Neuron (in vitro differentiated cells): ENCODE results near the gene ABHD5.

Experiments
- H2AFZ ChIP-seq: one replicate; pipeline ENCODE4 v1.6.1; 2013; ENCODE audit warnings: low read depth, mild to moderate bottlenecking, inconsistent platforms, low read length, moderate library complexity
- H3K27me3 ChIP-seq: one replicate; pipeline ENCODE4 v1.6.1; 2013; ENCODE audit warnings: low read length; ENCODE audit not compliant: insufficient read depth
- H3K36me3 ChIP-seq: one replicate; pipeline ENCODE4 v1.6.1; 2013; ENCODE audit warnings: low read length; ENCODE audit not compliant: insufficient read depth
- H3K4me1 ChIP-seq: one replicate; pipeline ENCODE4 v1.6.1; 2013; ENCODE audit warnings: low read length; ENCODE audit not compliant: insufficient read depth
- H3K4me3 ChIP-seq: 2 replicates; pipeline ENCODE4 v1.5.1; 2013; ENCODE audit warnings: mild to moderate bottlenecking, low read length, moderate library complexity
- H3K9me3 ChIP-seq: one replicate; pipeline ENCODE4 v1.6.1; 2013; ENCODE audit warnings: low read length

Gene ABHD5

DNA sequence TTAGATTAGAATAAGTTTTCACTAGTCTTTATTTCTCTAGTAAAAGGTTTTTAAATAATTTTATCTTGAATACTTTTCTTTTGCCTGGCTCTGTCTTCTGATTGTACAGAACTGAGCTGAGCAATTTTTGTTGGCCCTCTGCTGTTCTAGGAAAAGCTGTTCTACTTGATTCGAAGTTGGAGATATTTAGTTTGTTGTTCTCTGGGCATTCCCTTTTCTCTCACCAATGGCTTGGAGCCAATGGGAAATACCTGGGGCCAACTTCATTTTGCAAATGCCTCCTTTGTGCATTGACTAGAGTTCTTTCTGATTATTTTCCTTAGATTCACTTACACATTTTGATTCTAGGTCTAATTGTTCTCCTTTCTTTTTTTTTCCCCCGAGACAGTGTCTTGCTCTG is 16.5 kb downstream of the ABHD5 start:
- no peaks in the 10 kb centered on the region for H3K27me3 ChIP-seq
- peaks cover 2% of the 10 kb centered on the region for H3K9me3 ChIP-seq

DNA sequence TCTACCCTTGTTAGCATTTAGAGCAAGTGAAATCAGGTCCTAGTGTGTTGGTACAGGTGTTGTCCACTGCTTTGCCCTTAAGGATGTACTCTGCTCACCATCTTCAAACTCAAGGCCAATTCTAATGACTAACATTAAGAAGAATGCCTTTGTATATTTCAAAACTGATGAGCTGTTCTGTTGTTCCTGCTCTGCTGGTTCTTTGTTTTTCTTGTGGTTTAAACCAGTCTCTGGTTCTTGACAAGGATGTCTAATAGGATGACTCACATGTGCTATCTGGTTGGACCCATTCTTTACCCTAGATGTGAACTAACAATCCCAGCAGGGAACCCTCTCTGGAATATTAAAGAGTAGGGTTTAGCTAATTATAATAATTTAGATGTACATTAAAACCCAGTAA is 17.3 kb downstream of the ABHD5 start:
- H2AFZ ChIP-seq: no peak overlapping the region
- H3K4me3 ChIP-seq: no peak overlapping the region
- no peaks in the 10 kb centered on the region for H3K9me3 ChIP-seq
- H3K36me3 ChIP-seq: peaks cover 19% of the 10 kb centered on the region
- no peaks in the 10 kb centered on the region for H3K27me3 ChIP-seq
- H3K4me1 ChIP-seq: no peaks in the 10 kb centered on the region

More for the DNA sequence above, 16.5 kb downstream of the ABHD5 start:
- Histone ChIP-seq H3K4me1 (no peaks in the 10 kb centered on the region), H3K4me3 (no peak overlapping the region), H2AFZ (no peak overlapping the region), H3K36me3 (peaks cover 15% of the 10 kb centered on the region)

DNA sequence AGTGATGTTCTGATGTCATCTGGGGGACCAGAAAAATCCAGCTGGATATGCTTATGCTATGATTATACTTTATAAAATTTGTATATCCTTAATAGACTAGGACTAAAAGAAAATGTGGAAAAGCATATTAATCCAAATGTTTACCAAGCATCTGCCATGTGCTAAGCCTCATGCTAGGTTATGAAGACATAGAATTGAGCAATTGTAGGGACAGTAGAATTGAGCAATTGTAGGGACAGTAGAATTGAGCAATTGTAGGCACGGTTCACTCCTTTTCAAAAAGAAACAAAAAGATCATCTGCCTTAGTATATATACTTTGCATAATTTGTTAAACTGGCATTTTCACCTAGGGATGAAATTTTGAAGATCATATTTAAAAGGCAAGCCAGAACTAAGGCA is 18.3 kb downstream of the ABHD5 start:
- no peak overlapping the region for H2AFZ ChIP-seq
- peaks cover 17% of the 10 kb centered on the region for H3K36me3 ChIP-seq
- H3K4me1 ChIP-seq: no peaks in the 10 kb centered on the region
- no peaks in the 10 kb centered on the region for H3K27me3 ChIP-seq
- no peaks in the 10 kb centered on the region for H3K9me3 ChIP-seq
- no peak overlapping the region for H3K4me3 ChIP-seq

DNA sequence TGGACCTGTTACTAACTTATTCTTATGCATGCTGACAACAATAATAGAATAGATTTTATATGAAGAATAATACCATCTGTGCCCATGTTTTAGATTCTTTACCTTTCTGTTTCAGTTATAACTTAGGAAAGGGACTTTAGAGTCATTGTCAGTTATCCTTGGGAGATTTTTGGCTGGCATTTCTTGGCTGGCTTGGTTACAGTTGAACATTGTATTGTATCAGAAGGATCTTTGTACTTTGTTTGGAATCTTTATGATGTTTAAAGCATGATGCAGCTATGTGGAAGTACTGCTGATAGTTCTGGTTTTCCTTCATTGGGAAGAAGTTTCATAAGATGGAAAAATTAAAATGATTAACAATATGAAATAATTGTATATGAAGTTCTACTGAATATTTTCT is 19.9 kb downstream of the ABHD5 start:
- H2AFZ ChIP-seq: no peak overlapping the region
- H3K4me3 ChIP-seq: no peak overlapping the region
- H3K4me1 ChIP-seq: no peaks in the 10 kb centered on the region
- H3K27me3 ChIP-seq: no peaks in the 10 kb centered on the region
- H3K36me3 ChIP-seq: peaks cover 21% of the 10 kb centered on the region
- H3K9me3 ChIP-seq: no peaks in the 10 kb centered on the region

DNA sequence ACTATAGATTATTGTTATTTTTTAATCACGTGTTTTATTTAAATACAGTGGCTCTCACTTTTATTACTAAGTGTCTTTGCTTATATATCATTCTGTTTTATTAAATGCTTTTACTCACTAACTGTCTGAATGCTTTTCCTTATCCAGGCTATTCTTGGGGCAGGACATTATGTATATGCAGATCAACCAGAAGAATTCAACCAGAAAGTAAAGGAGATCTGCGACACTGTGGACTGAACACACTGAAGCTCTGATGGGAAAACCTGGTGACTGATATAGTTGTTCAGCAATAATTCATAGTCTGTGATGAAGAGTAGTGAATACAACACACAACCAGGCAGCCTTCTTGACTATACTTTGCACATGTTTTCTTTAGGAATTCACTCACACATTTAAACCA is 27.6 kb downstream of the ABHD5 start:
- H3K36me3 ChIP-seq: peaks cover 26% of the 10 kb centered on the region

DNA sequence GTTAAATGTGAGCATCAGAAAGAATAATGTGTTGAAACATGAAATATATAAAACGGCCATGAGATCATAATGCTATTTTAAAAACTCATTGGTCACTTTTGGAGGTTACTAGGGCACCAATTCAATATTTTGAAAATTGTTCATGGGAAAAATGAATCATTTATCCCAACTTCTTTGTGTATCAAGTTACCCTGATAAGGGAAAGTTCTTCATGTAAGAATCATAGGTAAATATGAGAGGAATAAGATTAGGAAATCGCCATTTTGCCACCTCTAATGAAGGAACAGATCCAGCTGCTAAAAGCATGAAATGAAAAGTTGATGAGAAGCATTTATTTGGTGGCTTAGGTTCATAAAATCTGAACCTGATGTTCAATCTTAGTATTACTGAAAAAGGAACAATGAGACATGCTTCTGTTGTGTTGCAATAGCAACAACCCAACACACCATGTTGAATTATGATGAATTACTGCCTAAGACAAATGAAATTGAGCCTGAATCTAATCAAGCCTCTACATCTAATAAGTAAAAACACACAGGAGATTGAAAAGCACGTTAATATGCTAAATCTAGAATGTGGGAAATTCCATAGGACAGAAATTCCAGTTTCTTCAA is 32.5 kb downstream of the ABHD5 start:
- Histone ChIP-seq H3K4me3 (no peak overlapping the region), H3K9me3 (no peaks in the 10 kb centered on the region), H3K4me1 (peaks cover 5% of the 10 kb centered on the region), H3K36me3 (peaks cover 10% of the 10 kb centered on the region), H3K27me3 (no peaks in the 10 kb centered on the region), H2AFZ (no peak overlapping the region)

More for the DNA sequence above, 27.6 kb downstream of the ABHD5 start:
- H2AFZ ChIP-seq: no peak overlapping the region
- H3K4me1 ChIP-seq: no peaks in the 10 kb centered on the region
- no peak overlapping the region for H3K4me3 ChIP-seq
- no peaks in the 10 kb centered on the region for H3K27me3 ChIP-seq
- no peaks in the 10 kb centered on the region for H3K9me3 ChIP-seq

DNA sequence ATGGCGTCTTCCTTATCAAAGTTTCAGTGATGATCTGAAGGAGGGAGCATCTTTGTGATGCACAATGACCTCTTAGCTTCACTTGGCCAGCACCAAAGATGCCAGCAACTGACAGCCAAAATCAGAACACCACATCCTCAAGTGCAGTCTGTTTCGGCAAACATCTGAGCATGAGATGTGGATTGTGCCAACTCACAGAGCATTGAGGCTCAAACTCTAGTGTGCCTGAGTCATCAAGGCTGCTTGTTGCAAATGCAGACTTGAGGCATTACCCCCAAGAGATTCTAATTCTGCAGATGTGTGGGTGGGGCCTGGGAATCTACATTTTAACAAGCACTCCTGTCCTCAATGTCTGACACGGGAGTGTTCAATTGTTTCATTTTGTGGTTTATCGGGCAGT is 35.8 kb downstream of the ABHD5 start:
- H3K27me3 ChIP-seq: no peaks in the 10 kb centered on the region
- H3K4me1 ChIP-seq: peaks cover 5% of the 10 kb centered on the region
- no peak overlapping the region for H2AFZ ChIP-seq
- H3K36me3 ChIP-seq: peaks cover 3% of the 10 kb centered on the region
- H3K4me3 ChIP-seq: no peak overlapping the region
- H3K9me3 ChIP-seq: no peaks in the 10 kb centered on the region

DNA sequence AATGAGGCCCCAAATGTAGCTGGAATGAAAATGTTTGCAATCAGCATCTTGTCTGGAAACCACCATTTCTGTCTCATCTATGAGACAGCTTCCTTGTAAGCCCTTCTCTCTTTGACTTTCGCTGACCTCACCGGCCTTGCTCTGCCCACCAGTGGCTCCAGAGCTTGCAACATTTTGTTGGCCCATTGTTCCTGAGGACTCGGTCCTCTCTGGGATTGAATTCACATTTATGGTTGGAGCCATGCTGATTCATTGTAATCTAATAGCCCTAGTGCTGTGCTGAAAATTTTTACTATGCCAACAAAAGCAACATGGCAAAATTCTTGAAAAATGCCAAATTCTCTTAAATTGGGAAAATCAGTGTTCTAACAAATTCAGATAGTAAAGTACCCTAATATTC is 37.2 kb downstream of the ABHD5 start:
- Histone ChIP-seq H2AFZ (no peak overlapping the region), H3K36me3 (peaks cover 3% of the 10 kb centered on the region), H3K4me1 (peaks cover 5% of the 10 kb centered on the region), H3K9me3 (no peaks in the 10 kb centered on the region), H3K27me3 (no peaks in the 10 kb centered on the region), H3K4me3 (no peak overlapping the region)

DNA sequence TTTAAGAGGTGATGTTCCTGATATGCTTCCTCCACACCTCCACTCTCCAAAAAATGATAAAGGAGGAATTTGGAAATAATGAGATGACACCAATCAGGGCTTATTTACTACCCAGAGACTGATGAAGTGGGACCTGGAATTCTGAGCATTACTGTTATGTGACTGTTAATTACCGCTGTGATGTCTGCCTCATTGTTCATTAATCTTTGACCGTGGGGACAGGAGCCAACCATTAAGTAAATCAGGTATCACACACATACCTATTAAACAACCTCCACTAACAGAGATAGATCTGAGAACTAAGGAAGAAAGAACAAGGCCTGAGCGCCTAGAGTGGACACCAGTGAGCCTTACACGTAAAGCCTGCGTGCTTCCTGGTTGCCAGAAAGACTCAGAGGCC is 37.7 kb downstream of the ABHD5 start:
- Histone ChIP-seq H3K36me3 (peaks cover 3% of the 10 kb centered on the region), H2AFZ (no peak overlapping the region), H3K9me3 (no peaks in the 10 kb centered on the region)

DNA sequence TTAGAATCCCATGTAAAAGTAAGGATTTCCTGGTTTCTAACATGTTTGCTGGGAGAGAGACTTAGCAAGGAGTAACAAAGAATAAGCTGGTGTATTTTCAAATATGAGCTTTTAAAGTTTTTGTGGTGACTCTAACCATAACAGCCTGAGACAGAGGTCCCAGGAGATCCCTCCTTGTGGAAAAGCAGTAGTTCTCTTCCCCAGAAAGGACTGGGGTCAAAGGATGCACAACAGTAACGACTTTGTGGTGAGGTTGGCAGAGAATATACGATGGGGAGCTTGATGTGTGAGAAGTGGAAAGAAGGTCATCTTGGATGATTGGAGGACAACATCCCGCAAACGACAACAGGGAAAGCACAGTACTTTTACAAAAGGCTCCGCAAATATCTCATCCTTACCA is 38.2 kb downstream of the ABHD5 start:
- Histone ChIP-seq H3K27me3 (no peaks in the 10 kb centered on the region), H3K4me1 (peaks cover 5% of the 10 kb centered on the region), H3K9me3 (no peaks in the 10 kb centered on the region), H2AFZ (no peak overlapping the region), H3K36me3 (peaks cover 3% of the 10 kb centered on the region), H3K4me3 (no peak overlapping the region)

More for the DNA sequence above, 37.7 kb downstream of the ABHD5 start:
- peaks cover 5% of the 10 kb centered on the region for H3K4me1 ChIP-seq
- H3K4me3 ChIP-seq: no peak overlapping the region
- H3K27me3 ChIP-seq: no peaks in the 10 kb centered on the region

DNA sequence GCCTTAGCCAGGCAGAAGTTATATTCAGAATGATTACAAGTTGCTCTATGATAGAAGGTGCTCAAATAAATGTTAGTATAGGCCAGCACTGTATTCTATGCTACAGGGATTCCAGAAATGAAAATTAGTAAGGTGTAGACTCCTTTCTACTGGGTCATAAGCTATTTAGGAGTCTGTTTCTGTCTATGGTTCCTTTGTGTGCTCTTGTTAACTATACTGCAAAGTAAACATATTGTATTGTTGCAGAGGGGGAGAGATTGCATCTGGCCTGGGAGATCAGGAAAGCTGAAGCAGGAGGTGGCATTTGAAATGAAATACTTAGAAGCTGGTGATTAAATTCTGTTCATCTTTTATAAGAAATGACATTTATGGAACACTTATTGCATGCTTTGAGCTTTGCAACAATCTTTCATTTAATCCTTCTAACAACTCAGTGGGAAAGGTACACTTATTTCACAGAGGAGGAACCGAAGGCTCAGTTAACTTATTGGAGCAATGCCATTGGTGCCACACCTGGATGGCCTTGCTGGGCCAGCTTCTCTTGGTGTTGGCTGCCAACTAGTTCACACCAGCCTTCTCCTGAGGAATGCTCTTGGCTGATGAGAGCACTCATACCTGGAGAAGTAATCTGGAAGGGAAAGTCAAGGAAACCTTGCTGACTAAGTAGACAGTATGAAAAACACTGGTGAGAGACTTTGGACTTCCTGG is 39.1 kb downstream of the ABHD5 start:
- peaks cover 5% of the 10 kb centered on the region for H3K4me1 ChIP-seq
- no peaks in the 10 kb centered on the region for H3K9me3 ChIP-seq
- H3K4me3 ChIP-seq: no peak overlapping the region
- H3K27me3 ChIP-seq: no peaks in the 10 kb centered on the region
- no peak overlapping the region for H2AFZ ChIP-seq
- no peaks in the 10 kb centered on the region for H3K36me3 ChIP-seq

DNA sequence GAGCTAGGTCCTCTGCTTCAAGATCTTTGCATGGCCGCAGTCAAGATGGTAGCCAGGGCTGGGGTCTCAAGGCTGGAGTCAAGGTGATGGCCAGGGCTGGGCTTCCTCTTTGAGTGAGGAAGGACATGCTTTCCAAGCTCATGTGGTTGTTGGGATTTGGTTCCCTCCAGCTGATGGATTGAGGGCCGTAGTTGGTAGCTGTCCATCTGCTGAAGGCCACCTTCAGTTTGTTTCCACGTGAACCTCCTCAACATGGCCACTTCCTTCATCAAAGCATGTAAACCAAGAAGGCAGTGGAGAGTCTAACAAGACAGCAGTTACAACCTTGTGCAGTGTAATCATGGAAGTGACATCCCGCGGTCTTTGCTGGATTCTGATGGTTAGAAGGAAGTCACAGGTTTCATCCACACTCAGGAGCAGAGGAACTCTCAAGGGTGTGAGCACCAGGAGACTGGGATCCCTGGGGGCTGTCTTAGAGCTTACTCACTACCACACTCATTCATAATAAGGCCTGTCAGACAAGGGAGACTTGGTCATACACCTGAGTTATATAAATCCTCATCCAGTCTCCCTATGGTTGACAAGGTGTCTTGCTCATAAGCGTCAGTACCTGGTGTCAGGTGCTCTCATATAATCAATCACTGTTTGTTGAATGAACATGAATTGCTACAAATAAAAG is 42.1 kb downstream of the ABHD5 start:
- H2AFZ ChIP-seq: no peak overlapping the region
- H3K27me3 ChIP-seq: no peaks in the 10 kb centered on the region
- no peak overlapping the region for H3K4me3 ChIP-seq
- H3K9me3 ChIP-seq: no peaks in the 10 kb centered on the region
- peaks cover 2% of the 10 kb centered on the region for H3K4me1 ChIP-seq
- H3K36me3 ChIP-seq: no peaks in the 10 kb centered on the region
